ENCODE data around the gene RAD54L2. TPM values are rescaled to one million over a fixed set of nuclear protein-coding genes. Genes with fewer than 3 reads are reported as not detected.
A peak's percentile ranks its signal among the peaks of the same experiment; 100 is the strongest.
"Not testable (repeated sequence)": the region's sequence is repeated elsewhere in the genome, so short reads cannot be mapped to it uniquely, and the experiment has no call there.

The RAD54L2 gene, protein sequence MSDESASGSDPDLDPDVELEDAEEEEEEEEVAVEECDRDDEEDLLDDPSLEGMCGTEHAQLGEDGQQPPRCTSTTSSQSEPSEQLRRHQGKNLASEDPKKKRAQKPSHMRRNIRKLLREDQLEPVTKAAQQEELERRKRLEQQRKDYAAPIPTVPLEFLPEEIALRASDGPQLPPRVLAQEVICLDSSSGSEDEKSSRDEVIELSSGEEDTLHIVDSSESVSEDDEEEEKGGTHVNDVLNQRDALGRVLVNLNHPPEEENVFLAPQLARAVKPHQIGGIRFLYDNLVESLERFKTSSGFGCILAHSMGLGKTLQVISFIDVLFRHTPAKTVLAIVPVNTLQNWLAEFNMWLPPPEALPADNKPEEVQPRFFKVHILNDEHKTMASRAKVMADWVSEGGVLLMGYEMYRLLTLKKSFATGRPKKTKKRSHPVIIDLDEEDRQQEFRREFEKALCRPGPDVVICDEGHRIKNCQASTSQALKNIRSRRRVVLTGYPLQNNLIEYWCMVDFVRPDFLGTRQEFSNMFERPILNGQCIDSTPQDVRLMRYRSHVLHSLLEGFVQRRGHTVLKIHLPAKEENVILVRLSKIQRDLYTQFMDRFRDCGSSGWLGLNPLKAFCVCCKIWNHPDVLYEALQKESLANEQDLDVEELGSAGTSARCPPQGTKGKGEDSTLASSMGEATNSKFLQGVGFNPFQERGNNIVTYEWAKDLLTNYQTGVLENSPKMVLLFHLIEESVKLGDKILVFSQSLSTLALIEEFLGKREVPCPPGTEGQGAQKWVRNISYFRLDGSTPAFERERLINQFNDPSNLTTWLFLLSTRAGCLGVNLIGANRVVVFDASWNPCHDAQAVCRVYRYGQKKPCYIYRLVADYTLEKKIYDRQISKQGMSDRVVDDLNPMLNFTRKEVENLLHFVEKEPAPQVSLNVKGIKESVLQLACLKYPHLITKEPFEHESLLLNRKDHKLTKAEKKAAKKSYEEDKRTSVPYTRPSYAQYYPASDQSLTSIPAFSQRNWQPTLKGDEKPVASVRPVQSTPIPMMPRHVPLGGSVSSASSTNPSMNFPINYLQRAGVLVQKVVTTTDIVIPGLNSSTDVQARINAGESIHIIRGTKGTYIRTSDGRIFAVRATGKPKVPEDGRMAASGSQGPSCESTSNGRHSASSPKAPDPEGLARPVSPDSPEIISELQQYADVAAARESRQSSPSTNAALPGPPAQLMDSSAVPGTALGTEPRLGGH (N-terminal part only)
- 23.2 TPM for total RNA-seq

DNA sequence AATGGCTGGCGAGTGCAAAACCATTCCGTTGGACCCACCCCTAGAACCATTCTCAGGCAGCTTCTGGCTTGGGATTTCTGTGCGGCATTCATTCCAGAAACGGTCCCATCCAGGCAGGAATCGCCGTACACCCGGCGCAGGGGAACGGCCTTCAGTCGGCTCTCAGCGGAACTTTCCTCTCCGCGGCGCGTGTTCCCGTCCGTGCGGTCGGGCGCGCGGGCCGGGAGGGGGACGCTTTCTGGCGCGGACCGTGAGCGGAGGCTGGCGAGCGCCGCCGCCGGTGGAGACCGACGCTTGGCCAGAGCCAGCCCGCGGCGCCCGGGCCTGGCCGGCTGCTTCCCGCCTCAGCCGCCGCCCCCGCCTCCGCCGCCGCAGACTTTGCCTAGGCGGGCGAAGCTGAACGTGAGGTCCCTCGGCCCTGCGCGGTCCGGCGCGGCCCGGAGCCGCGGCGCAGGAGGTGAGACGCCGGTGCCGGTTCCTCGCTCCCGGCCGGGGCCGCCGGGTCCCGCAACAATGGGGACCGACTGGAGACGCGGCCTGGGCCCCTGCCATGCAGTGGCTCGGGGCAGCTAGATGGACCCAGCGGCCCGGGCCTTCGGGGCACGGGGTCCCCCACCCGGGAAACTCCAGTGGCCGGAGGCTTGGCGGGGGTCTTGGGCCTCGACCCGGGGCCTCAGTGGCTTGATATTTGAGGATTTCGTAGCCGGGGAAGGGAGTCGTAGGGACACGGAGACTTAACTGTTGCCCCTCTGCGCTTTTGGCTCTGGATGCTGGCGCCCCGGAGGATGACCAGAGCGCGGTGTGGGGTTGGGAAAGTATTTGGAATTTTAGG, at the start of gene RAD54L2:
TSS of gene RAD54L2 (plus strand) at position 261 of the 832 bp plus-strand sequence. CDS start 51,702 bp downstream, outside the sequence.
- peak; percentile 77 for DNase-seq

- peak; percentile 83 for DNase-seq
Measured at GRCh38 chr3:51498876-51499738, 39.4 kb upstream of the RAD54L2 start.

DNA sequence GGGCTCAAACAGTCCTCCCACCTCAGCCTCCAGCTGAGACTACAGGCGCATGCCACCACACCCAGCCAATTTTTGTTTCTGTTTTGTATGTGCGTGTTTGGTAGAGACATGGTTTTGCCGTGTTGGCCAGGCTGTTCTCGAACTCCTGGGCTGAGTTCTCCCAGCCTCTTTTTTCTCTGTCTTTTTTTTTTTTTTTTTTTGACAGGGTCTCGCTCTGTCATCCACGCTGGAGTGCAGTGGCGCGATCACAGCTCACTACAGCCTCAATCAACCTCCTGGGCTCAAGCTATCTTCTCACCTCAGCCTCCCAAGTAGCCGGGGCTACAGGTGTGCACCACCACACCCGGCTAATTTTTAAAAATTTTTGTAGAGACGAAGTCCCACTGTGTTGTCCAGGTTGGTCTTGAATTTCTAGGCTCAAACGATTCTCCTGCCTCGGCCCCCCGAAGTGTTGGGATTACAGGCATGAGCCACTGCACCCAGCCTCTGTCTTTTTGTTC, 37.8 kb upstream of the RAD54L2 start:
- DNase-seq: no peak

- DNase-seq: peak; percentile 62
Measured at GRCh38 chr3:51501833-51502561, 36.5 kb upstream of the RAD54L2 start.

DNA sequence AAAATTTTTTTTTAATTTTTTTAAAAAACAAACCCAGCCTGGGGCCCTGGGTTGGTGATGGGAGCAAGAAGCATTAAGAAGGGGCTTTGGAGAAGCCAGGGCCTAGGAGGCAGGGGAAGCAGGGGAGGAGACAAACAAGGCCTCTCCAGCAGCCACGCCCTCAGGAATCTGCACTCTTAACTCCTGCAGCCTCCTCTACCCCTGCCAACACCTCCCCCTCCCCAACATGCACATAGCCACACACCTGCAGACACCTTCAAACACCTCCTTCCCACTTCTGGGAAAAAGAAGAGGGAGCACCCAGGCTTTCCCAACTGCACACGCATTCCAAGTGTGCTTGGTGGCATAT, 36.0 kb upstream of the RAD54L2 start:
- no peak for DNase-seq

DNA sequence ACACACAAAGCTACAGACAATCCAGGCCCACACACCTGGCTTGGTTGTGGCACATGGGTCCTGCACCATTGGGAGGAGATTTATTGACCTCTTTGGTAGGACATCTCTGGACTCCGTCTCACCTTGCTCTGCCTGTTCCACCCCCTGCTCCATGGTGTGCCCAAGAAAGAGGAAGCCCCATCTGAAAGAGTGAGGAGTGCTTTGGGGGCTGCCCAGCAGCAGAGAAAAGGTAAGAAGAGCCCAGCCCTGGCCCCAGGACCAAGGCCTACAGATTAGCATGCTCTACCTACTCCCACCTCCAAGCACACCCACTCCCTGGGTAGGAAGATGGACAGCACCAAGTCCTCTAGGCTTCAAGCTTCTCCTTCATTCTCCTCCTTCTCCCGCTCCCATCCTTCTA, 35.5 kb upstream of the RAD54L2 start:
- no peak for DNase-seq

- no peak for DNase-seq
Measured at GRCh38 chr3:51508255-51508654, 30.3 kb upstream of the RAD54L2 start.

GRCh38 chr3:51510996-51511395, 27.5 kb upstream of the RAD54L2 start:
- DNase-seq: no peak

- no peak for DNase-seq
Measured at GRCh38 chr3:51514210-51514609, 24.3 kb upstream of the RAD54L2 start.

DNA sequence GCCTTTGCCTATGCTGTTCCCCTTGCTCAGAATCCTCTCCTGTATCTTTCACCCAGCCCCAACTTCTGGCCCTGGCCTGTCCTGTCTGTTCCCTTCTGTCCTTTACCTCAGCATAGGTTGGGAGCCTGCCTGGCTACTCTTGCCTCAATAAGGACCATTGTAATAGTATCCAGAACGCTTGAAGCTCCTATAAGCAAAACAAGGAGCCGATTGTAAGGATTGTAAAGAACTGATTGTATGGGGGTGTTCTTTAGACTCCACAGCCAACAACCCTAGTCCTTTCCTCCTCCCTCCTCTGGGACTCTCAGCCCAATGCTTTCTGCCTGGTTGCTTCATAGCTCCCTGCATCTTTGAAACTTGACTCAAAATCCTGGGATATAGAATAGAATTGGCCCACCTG, 18.7 kb upstream of the RAD54L2 start:
- no peak for DNase-seq

DNA sequence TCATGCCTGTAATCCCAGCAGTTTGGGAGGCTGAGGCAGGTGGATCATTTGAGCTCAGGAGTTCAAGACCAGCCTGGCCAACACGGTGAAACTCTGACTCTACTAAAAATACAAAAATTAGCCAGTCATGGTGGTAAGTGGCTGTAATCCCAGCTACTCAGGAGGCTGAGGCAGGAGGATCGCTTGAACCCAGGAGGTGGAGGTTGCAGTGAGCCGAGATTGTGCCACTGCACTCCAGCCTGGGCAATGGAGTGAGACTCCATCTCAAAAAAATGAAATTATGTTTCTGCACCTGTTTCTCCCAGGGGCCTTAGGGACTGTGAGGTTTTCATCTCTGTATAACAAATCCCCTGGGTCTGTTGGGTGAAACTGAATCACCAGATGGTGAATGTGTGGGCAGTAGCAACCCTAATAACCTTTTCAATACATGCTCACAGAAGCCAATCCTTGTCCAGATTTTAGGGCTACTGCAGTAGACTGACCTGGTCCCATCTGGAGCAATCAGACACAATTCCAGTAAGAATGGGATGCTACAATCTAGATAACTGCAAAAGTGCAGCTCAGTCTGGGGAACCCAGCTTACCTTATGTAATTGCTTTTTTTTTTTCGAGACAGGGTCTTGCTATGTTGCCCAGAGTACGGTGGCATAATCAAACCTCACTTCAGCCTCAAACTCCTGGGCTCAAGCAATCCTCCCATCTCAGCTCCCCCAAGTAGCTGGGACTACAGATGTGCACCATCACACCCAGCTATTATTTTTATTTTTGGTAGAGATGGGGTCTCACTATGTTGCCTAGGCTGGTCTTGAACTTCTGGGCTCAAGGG, 17.4 kb upstream of the RAD54L2 start:
- not testable (repeated sequence) for DNase-seq

DNA sequence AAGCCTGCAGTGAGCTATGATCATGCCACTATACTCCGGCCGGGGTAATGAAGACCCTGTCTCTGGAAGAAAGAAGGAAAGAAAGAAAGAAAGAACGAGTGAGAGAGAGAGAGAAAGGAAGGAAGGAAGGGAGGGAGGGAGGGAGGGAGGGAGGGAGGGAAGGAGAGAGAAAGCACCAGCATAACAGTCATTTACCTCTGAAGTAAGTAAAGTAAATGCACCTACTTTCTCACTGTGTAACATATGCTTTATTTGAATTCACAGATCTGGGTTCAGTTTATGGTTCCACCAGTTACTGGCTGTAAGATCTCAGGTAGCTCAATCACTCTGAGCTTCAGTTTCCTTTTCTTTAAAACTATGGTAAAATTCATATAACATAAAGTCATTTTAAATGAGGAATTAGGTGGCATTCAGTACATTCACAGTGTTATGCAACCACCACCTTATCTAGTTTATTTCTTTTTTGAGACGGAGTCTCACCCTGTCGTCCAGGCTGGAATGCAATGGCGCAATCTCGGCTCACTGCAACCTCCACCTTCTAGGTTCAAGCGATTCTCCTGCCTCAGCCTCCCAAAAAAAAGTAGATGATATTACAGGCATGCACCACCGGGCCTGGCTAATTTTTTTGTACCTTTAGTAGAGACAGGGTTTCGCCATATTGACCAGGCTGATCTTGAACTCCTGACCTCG, 16.1 kb upstream of the RAD54L2 start:
- DNase-seq: no peak

GRCh38 chr3:51524874-51525273, 13.6 kb upstream of the RAD54L2 start:
- not testable (repeated sequence) for DNase-seq

GRCh38 chr3:51530485-51530884, 8.0 kb upstream of the RAD54L2 start:
- no peak for DNase-seq

GRCh38 chr3:51535146-51536019, 3.1 kb upstream of the RAD54L2 start:
- no peak for DNase-seq

- DNase-seq: not testable (repeated sequence)
Measured at GRCh38 chr3:51537631-51538030, 888 bp upstream of the RAD54L2 start.

DNA sequence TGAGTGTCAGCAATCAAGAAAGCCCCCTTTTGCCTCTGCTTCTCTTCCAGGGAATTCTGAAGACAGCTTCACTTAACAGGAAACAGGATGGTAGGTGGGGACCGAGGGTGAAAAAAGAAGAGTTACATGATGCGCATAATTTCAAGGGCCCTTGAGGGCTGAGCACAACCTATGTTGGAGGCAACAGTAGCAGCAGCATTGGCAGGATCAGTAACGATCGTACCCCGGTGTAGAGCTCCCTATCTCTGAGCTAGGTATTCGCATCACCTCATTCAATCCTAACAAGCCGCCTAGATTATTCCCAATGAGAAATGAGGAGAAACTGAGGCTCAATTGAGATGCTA, 432 bp upstream of the RAD54L2 start:
- no peak for DNase-seq

Data from occipital lobe (tissue), 2 donors.